DMS153 treated with DMSO at 0.1 percent for 48 hours (cell line): Measurements from ENCODE around the gene UVSSA.
"Not testable (repeated sequence)": the region's sequence is repeated elsewhere in the genome, so short reads cannot be mapped to it uniquely, and the experiment has no call there.

ENCODE experiments used
- DNase-seq: peaks from one replicate; lab custom pipeline; 2025; ENCODE audit not compliant: unreplicated experiment; lab: John Stamatoyannopoulos, UW

Gene UVSSA

GRCh38 chr4:1329408-1330371, 17.3 kb upstream of the UVSSA start:
- no peak for DNase-seq

- no peak for DNase-seq
Measured at GRCh38 chr4:1330761-1331590, 16.0 kb upstream of the UVSSA start.

DNA sequence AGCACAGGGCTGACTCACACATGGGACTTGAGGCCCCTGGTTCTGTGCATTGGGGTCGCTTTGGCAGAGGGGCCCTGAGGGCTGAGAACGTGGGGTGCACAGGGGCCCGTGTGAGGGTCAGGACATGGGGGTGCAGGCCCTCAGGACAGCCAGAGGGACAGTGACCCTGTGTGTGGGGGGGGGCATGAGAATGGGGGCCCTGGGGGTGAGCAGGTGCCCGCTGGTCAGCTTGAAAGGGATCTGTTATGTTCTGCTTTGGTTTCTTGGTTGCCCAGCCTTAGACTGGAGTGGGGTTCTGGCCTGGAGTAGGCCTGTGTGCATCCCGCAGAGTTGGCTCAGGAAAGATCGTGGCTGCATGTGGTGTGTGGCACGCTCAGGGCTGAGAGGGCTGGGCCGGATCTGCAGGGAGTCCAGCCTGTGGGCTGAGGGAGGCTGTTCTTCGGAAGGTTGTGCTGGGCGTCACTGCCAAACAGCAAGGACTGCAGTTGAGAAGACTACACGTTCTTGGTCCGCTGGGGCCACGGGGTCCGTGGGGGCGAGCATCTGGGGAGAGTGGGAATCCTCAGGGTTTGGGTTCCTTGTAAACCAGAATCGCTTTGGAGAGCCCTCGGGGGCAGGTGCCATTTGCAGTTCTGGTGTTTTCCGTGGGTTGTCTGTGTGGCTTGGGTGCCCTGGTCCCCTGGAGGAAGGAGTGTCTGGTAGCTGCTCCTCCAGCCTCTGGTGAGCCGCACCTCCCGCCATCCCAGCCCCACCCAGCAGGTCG, 15.2 kb upstream of the UVSSA start:
- DNase-seq: no peak

DNA sequence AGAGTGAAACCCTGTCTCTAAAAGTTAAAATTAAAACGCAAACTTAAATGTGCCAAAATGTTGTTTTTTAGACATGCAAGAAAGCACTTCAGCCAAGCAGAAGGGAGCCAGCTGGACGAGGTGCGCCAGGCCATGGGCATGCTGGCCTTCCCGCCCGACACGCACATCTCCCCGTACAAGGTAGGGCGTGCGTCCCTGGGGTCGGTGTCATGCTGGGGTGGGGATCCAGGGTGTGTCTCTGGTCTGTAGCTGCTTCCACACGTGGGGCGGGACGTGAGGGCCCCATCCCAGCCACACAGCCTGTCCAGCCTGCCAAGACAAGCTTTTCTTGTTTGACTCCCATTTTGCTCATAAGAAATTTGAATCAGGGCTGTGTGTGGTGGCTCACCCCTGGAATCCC, 14.3 kb upstream of the UVSSA start:
- DNase-seq: no peak

DNA sequence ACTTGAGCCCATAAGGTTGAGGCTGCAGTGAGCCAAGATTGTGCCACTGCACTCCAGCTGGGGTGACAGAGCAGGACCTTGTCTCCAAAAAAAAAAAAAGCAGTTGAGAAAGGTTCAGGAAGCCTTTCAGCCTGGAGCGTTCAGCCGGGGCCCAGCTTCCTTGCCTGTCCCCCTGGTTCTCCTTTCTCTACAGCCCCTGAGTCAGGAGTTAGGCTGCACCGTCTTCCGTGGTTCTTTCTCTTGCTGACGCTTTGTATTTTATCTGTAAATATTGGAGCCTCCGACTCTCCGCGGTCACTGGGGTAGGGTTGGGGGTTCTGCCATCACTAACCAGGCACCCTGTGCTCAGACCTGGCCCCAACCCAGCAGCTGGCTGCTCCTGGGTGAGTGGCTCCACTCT, 13.8 kb upstream of the UVSSA start:
- no peak for DNase-seq

DNA sequence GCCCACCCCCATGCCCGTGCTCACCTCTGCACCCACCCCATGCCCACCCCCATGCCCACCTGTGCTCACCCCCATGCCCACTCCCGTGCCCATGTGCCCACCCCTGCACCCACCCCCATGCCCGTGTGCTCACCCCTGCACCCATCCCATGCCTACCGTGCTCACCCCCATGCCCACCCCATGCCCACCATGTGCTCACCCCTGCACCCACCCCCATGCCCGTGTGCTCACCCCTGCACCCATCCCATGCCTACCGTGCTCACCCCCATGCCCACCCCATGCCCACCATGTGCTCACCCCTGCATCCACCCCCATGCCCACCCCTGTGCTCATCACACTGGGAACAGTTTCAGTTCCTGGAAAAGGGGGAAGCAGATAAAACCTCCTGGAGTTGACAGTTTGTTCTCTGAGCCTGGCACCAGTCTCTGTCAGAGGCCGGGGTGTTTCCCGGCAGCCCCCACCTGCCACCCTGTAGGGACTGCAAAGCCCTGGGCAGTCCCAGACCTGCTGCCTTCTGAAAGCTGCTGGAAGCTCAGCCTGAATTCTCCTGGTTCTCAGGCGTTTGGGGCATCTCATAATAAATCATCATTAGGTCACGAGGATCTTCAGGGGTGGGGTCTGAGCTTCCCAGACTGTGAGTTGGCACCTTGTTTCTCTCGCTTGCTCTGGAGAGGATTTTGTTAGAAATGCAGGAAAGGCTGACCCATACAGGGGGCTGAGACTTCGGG, 13.0 kb upstream of the UVSSA start:
- DNase-seq: not testable (repeated sequence)

DNA sequence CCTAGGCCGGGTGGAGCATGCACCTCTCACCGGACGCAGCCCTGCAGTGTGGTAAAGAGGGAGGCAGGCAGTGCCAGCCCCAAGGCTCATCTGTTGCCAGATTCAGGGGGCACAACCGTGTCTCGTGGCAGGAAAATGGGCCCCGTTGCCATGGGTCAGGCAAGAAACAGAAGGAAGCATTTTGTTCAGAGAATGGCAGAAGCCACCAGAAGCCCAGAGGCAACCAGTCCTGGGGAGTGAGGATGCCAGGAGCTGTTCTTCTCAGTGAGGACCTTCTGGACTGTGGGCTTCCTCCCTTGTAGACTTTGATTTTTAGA, 12.5 kb upstream of the UVSSA start:
- DNase-seq: no peak

- not testable (repeated sequence) for DNase-seq
Measured at GRCh38 chr4:1335193-1335883, 11.7 kb upstream of the UVSSA start.

DNA sequence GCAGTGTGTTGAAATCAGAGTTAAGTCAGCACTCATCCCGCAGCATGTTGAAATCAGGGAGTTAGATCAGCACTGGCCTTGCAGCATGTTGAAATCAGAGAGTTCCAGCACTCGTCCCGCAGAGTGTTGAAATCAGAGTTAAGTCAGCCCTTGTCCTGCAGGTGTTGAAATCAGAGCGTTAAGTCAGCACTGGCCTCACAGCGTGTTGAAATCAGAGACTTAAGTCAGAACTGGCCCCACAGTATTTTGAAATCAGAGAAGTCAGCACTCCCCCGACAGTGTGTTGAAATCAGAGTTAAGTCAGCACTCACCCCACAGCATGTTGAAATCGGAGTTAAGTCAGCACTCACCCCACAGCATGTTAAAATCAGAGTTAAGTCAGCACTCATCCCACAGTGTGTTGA, 10.9 kb upstream of the UVSSA start:
- no peak for DNase-seq

DNA sequence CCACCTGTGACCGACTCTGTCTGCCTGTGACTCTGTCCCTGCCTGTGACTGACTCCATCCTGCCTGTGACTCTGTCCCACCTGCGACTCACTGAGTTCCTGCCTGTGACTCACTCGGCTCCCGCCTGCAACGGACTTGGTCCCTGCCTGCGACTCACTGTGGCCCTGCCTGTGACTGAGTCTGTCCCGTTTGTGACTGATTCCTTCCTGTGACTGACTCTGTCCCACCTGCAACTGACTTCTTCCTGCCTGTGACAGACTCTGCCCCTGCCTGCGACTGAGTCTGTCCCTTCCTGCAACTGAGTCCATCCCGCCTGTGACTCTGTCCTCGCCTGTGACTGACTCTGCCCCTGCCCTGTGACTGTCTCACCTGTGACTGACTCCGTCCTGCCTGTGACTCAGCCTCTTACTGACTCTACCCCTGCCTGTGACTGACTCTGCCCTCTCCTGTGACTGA, 9.6 kb upstream of the UVSSA start:
- no peak for DNase-seq

- no peak for DNase-seq
Measured at GRCh38 chr4:1337951-1338751, 8.9 kb upstream of the UVSSA start.

DNA sequence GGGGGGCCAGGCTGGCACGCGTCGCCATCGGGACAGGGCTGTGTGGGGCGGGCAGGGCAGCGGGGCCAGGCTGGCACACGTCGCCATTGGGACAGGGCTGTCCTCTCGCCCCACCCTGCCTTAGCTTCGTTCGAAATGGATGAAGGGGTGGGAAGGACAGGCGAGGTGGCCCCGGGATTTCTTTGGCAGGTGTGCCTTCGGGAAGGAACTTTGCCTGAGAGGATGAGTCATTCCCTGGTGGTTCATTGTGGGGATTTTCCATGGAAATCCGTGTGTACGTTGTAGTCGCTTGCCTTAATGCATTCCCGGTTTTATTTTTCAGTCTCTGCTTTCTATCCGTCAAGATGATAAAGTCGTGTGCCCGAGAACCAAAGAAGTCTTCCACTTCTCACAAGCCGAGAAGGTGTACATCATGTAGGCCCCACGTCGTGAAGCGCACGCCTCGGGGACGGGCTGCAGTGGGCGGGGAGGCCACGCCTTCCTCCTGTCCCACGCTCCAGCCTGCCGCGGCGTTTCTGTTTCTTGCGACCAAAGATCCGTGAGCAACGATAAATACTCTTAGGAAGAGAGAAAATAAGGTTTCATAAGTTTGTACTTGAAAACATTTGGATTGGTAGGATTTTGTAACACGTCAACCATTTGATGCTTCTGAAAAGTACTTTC, 8.1 kb upstream of the UVSSA start:
- no peak for DNase-seq

DNA sequence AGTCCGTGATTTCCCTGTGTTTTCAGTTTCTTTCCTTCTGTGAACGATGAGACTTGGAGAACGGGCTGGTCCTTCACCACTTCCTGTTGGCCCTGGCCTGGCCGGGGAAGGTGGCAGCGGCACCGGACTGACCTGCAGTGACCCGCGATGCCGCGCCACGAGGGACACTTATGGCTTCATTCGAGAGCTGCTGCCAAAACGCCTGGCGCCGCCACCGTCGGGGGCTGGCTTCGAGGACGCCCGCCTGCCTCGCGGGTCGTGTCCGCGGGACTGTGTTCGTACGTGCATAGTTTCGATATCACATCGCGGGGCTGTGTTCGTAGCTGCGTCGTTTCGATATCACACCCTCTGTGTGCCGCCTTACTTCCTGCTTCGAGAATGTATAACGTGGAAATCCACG, 7.5 kb upstream of the UVSSA start:
- no peak for DNase-seq

DNA sequence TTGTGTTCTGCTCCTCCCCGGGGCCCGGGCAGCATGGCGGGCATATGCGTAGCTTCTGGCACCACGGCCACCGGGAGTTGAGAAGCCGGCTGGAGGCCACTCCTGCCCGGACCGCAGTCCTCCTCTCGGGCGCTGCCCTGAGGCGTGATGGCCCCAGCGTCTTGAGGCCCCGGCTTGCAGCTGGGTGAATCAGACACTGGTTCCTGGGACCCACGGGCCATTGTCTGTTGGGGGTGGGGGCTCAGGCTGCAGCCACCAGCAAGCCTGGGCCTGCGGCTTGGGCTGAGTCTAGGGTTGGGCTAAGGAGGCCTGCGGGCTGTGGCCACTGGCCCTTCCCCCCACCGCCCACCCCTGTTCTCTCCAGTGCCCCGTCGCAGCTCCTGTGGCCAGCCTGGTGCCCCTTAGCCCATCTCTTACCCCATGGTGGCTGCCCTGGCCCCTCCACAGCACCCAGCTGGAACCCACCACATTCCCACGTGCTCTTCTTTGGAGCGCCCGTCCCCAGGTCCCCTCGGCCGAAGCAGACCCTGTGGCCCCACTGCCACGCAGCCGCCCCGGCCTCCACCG, 6.7 kb upstream of the UVSSA start:
- no peak for DNase-seq

- DNase-seq: no peak
Measured at GRCh38 chr4:1340861-1341260, 6.1 kb upstream of the UVSSA start.

DNA sequence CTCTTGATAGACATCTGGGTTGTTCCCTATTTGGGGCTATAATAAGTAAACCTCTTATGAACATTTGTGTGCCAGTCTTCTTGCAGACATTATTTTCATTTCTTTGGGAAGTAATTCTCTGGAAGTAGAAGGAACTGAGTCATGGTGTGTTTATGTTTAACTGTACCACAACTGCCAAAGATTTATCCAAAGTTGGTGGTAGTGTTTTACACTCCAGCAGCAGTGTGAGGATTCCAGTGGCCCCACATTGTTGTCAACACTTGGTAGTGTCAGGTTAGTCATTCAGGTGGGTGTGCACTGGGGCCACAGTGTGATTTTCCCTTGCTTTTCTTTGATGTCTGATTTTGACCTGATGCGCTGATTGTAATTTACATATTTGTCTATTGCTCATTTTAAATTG, 5.0 kb upstream of the UVSSA start:
- DNase-seq: no peak

DNA sequence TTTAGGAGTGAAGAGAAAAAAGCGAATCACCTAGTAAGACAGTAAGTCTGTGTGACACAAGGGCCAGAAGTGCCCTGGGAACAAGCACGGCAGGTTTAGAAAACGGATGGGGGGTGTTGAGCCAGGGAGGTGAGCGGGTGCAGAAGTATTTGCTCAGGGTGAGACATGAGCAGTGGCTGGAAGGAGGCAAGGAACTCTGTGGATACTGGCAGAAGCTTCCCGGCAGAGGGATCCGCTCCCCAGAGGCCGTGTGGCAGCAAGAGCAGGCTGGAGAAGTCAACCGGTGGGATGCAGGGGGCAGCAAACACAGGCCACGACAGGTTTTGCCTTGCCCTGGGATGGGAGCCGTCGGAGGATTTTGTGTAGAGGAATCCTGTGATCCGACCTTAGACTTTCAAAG, 2.3 kb upstream of the UVSSA start:
- no peak for DNase-seq
